Measurements from ENCODE around the gene ATXN3.
A peak's percentile ranks its signal among the peaks of the same experiment; 100 is the strongest.
"Not testable (repeated sequence)": the region's sequence is repeated elsewhere in the genome, so short reads cannot be mapped to it uniquely, and the experiment has no call there.

The ATXN3 gene

DNA sequence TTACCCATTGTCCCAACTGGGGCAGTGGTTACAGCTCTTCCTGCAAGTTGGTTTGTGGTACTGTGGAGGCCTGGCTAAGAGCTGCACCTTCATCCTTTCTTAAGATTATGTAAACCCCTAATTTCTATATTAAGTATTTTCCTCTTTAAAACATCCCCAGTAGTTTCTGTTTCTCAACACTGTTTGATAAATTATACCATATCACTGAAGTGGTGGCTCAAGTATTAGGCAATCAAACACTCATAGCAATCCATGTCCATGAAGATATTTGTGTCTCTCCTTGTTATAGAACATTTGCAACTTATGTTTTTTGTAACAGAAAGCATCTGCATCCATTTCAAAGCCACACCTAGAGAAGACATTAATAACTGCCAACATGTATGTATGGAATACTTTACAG, 31.8 kb downstream of the ATXN3 start:
- DNase-seq (ENCODE audit: low read depth in 2 of 2), result no peak

DNA sequence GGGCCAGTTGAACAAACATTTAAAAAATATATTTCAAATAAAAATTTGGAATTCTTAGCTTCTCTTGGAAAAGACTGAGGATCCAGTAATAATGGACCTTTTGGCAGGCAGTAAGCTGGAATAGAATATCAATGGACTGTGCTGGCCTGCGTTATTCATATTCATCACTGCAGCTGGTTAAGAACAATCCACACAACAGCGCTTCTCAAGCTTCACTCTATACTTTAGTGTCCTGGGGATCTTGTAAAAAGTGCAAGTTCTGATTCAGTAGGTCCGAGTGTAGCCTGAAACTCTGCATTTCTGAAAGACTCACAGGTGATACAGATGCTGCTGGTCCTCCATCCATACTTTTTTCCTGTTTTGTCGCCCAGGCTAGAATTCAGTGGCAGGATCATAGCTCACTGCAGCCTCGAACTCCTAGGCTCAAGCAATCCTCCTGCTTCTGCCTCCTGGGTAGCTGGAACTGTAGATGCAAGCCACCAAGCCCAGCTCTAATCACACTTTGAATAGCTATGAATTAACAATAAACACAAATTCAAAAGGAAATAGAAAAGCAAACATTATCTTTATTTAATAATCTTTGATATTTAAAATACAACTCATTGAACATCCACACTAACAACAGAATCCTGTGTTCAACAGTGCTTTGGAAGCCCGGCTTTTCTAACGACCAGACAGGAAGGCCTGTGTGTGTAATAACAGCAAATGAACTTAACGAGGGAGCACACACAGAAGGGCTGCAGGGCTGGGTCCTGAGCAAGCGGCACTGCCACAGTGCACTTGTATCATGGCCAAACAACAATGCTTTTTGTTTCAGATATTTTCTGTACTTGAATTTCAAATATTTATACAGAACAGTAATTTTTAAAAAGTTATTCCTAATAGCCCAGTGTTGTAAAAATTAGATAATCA, 48.1 kb downstream of the ATXN3 start:
- no peak for DNase-seq (ENCODE audit: low read depth in 2 of 2)

DNA sequence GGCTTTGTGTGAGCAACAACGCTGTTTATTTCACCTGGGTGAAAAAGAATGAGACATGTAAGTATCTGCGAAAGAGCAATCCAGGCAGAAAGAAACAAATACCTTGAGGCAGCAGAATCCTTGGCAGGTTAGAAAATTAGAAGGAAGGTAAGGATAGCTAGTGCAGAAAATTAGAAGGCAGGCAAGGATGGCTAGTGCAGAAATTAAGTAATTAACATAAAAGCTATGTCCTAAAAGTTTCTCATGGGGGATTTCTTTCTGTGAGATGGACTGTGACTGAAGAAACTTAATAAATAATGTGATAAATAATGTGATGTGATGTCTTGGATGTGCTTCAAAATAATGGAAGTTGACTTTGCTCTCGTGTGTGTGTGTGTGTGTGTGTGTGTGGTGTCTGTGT, 56.6 kb downstream of the ATXN3 start:
- DNase-seq (ENCODE audit: low read depth in 2 of 2), result no peak

DNA sequence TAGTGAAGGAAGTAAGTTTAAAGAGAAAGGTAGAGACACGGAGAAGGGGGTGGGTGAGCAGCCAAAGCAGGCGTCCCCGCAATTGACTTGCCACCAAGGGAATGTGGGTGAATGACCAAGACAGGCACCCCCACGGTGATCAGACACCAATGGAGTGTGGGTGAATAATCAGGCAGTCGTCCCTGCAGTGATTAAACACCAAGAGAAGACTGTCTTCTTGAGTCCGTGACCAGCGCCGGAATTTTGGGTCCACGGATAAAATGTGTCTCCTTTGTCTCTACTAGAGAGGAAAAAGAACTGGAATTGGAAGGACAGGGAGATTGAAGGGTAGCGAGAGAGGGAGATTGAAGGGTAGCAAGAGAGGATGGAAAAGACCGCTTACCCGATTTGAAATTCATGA, 57.2 kb downstream of the ATXN3 start:
- DNase-seq (ENCODE audit: low read depth in 2 of 2), result not testable (repeated sequence)

DNA sequence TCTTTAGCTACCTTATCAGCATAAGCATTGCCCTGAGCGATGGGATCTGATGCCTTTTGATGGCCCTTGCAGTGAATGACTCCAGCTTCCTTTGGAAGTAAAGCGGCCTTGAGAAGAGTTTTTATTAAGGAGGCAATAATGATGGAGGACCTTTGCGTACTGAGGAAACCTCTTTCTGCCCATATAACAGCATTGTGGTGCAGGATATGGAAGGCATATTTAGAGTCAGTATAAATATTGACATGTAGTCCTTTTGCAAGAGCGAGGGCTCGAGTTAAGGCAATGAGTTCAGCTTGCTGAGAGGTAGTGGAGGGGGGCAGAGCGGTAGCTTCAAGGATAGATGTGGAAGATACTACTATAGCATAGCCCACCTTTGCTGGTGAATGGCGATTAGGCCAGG, 60.5 kb downstream of the ATXN3 start:
- not testable (repeated sequence) for DNase-seq (ENCODE audit: low read depth in 2 of 2)

DNA sequence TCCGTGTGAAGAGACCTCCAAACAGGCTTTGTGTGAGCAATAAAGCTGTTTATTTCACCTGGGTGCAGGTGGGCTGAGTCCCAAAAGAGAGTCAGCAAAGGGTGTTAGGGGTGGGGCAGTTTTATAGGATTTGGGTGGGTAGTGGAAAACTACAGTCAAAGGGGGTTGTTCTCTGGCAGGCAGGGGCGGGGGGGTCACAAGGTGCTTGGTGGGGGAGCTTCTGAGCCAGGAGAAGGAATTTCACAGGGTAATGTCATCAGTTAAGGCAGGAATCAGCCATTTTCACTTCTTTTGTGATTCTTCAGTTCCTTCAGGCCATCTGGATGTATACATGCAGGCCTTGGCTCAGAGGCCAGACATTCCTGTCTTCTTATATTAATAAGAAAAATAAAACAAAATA, 64.6 kb downstream of the ATXN3 start:
- DNase-seq (ENCODE audit: low read depth in 2 of 2), result not testable (repeated sequence)

DNA sequence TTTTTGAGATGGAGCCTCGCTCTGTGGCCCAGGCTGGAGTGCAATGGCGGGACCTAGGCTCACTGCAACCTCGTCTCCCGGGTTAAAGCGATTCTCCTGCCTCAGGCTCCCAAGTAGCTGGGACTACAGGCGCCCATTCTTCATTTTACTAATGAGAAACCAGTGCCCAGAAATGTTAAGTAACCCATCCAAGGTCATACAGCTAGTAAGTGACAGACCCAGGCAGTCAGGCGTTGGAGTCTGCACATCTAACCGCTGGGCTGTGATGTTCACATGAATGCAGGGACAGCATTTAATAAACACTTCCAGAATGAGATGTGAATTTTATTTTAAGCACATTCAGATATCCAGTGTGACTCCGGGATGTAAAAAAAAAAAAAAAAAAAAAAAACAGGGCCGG, 65.2 kb downstream of the ATXN3 start:
- DNase-seq (ENCODE audit: low read depth in 2 of 2), result no peak

DNA sequence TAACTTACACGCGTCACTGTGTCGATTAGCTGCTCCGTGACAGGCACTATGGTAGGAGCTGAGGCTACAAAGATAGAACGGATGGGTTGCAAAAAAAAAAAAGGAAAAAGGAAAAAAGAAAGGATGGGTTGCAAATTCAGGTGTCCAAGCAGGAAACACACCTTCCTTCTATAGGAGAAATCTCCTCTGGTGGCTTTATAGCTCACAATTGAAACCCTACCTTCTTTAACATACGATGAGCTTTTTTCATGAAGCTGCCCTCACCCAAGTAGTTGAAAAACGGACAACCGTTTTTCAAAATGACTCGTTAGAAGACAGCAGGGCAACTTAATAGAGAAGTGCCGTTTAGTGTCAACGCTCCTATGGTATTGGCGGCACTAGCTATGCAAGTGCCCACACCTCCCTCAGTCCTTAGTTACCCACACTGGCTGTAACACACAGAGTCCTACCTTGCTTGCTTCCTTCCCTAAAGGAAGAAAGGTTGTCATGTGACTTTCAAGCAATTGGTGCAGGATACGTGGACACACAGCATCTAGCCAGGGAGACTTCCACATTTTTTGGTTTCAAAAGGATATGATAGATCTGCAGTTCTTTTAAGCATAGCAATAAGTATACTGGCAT, 65.8 kb downstream of the ATXN3 start:
- DNase-seq (ENCODE audit: low read depth in 2 of 2), result peak in 1 of 2 experiments; percentile 2

DNA sequence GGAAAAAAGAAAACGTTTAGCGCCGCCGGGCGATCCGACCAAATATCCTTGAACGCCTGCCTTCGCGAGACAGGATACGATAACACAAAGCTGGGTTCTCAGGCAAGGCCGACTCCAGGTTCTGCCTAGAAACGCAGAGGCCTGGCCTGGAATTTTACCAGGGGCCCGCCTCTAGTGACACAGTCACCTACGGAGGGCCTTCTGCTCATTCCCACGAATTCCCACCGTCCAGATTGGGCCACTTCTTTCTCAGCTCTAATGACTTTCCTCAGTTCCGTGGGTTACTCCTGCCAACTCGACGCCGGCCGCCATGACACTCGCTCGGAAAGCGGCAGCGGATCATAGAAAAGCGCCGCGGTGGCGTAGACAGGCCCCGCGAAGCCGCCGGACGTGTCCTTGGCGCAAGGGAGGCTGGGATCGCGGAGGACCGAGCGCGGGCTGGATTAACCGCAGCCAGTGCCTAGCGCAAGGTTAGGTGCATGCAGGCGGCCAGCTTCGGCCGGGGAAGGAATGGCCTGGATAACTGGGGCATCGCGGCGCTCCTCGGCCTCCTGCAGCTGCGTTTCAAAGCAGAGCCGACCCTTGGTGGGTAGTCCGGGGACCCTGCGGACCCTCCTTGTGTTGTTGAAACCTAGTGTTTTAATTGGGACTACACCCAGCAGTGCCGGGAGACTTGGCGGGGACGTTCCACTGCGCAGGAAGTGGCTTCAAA, 66.5 kb downstream of the ATXN3 start, which contains the start of gene TRIP11:
Gene TRIP11 (minus strand): TSS at position 341 of the 712 bp plus-strand sequence. CDS start 374 bp downstream, outside the sequence.
- peak; percentile 78 to 79 for DNase-seq (ENCODE audit: low read depth in 2 of 2)

DNA sequence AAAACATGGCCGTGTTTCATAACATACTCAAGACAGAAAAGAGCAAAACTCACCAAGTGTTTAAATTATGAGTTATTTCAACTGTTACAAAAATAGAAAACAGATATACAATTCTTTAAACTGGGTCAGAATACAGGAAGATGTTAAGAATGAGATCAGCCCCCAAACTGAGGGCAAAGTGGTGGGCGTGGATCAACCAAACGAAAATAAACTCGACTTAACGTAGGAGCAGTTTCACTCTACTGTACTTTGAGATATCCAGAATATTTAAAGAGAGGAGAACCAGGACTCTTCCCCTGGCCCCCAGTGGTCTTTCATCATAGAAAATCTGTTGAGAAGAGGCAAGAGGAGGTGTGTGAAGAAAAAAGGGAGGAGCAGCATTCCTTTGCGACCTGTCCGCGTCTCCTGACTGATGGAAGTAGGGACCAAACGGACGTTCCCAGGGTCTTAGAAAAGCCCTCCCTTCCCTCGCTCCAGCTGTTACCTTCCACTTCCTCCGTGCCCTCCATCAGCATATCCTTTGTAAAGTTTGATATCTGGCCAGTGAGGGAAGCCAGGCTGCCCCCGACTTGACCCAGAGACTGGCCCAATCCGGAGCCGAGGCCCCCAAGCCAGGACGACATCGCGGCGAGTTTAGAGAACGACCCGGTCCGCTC, 67.2 kb downstream of the ATXN3 start:
- DNase-seq (ENCODE audit: low read depth in 2 of 2), result peak; percentile 14 to 26

DNA sequence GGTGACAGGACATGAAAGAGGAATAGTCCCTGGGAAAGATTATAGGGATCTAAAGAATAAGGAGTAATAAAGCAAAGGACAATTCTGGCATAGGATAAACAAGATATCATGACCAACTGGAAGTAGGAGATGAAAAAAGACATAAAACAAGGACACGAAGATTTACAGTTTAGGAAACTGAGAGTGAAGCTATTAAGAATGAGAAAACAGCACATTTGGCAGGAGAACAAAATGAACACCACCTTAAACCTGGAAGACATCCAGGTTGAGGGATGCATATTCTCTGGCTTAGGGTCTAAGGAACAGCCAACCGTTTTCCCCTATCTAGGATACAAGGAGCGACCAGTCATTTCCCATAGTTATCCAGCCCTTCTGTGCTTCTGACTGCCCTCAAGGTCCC, 68.4 kb downstream of the ATXN3 start:
- no peak for DNase-seq (ENCODE audit: low read depth in 2 of 2)

DNA sequence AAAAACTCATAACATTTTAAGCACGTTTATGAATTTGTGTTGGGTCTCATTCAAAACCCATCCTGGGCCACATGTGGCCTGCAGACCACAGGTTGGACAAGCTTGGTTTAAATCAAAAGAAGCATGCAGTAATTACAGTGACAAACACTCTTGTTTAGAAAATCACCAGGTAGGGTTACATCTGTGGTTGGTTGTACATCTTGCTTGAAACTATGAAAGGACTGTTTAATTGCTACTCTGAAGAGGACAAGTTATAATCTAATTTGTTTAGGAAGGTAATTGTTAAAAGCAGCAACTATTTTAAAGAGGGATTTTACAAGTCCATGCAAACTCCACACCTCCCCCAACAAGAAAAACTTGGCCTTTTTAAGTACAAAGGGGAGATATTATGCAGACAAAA, 70.5 kb downstream of the ATXN3 start:
- DNase-seq (ENCODE audit: low read depth in 2 of 2), result no peak

DNA sequence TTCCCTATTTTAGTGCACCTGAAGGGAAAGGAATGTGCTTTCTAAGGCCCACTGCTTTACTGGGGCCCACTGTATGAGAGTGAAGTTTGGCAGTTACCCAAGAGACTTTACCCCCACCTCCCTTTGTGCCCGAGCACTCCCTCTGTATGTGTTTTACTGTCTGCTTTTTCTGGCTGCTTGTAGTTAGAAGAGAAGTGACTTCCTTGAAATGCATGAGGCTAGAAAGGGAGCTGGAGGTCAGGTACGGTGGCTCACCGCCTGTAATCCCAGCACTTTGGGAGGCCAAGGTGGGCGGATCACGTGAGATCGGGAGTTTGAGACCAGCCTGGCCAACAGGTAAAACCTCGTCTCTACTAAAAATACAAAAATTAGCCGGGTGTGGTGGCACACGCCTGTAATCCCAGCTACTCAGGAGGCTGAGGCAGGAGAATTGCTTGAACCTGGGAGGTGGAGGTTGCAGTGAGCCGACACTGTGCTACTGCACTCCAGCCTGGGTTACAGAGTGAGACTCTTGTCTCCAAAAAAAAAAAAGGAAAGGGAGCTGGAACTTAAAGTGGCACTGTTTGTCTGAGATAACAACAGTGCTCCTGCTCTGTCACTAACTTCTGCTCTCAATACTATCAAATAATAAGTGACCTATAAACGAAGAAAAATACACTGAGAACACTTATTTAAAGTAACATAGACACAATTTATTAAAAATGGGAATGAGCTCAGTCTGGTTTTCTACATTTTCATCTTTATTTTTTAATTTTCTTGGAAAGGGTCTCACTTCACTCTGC, 72.3 kb downstream of the ATXN3 start:
- DNase-seq (ENCODE audit: low read depth in 2 of 2), result no peak

DNA sequence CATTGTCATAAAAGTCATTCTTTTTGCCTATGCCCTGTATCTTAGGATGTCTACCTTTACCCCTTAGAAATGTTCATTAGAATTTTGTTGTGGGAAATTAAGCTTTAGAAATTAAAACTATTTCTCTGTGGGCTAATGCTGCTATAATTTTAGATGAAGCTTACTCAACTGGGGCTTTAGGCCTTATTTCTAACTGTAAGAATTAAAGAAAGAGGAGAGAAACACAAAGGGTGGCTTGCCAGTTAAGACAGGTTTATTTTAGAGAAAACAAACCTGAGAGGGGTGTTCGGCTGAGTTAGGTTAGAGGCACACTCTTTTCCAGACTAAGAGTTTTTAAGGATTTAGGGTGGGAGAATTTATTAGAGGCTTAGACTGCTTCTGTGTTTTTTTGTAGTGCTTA, 72.9 kb downstream of the ATXN3 start:
- DNase-seq (ENCODE audit: low read depth in 2 of 2), result no peak

DNA sequence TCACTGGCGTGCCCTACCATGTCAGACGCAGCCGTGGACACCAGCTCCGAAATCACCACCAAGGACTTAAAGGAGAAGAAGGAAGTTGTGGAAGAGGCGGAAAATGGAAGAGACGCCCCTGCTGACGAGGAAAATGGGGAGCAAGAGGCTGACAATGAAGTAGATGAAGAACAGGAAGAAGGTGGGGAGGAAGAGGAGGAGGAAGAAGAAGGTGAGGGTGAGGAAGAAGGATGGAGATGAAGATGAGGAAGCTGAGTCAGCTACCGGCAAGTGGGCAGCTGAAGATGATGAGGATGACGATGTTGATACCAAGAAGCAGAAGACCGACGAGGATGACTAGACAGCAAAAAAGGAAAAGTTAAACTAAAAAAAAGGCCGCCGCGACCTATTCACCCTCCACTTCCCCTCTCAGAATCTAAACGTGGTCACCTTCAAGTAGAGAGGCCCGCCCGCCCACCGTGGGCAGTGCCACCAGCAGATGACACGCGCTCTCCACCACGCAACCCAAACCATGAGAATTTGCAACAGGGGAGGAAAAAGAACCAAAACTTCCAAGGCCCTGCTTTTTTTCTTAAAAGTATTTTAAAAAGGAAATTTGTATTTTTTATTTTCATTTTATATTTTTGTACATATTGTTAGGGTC, 79.7 kb downstream of the ATXN3 start:
- no peak for DNase-seq (ENCODE audit: low read depth in 2 of 2)

DNA sequence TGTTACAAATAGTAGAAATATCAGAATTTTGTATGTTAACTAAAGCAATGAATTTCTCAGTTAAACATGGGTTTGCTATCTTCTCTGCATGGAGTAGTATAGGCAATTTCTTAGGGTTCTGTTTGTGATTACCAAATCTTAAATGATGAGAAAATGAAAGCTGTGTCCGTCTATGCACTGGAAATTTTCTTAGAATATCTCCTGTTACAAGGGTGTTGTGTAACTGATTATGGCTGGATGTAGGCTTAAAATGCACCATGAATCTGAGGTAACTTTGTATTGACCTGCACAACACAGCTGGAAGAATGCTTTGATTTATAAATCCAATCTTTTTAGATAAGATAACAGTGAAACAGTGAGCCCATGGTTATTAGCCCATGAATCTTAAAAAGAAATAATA, 84.3 kb downstream of the ATXN3 start:
- no peak for DNase-seq (ENCODE audit: low read depth in 2 of 2)

DNA sequence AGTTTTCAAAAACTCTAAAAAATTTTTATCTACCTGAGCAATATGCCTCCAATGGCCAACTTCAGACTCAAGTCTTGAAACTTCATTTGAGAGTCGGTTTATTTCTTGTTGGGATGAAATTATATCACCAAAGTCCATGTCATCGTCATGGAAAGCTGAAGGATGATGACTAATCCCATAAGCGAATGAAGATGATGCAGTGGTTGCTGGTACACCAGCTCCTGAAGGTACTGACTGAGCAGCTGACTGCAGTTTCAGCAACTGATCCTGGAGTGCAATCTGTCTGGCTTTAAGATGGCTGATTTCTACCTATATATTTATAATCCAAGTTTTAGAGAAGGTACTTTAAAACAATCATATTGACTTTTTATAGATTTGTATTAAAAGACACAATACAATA, 84.9 kb downstream of the ATXN3 start:
- no peak for DNase-seq (ENCODE audit: low read depth in 2 of 2)

DNA sequence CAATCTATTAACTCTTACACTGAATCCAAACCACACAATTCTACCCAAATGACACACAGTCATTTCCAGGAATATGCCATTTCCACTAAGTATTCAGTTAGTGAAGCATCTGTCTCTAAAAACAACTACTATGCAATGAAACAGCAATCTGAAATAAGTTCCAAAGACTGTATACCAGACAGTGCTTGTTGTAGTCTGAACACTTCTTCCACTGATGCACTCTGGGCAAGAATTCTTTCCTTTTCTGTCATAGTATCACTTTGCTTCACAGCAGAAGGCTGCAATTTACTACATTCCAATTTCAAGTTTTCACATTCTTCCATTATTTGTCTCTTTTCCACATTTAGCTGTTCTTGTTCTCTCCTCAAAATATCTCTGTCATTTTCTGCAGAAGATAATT, 92.3 kb downstream of the ATXN3 start:
- DNase-seq (ENCODE audit: low read depth in 2 of 2), result no peak

DNA sequence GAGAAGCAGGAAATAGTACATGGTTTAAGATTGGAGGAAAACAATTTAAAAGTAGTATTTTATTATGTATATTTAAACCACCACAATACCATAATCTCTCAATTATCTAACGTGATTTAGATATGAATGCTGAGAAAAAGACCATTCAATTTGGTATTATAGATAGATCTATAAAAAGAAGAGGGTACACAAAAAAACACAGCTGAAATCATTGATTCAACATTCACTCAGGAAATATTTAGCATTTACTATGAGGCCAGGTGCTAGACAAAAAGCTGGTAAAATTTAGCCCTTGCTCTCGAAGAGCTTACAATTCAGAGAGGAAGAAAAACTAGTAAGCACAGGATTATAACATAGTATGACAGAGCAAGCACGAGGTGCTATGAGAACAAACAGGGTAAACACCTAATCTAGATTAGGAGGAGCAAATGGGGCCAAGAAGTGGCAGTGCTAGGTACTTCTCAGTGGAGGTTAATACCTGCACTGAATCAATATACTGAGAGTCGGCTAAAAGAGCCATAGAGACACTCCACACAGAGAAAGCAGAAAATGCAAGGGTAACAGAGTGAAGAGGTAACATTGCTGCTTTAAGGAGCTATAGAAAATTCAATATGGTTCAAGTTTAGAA, 94.1 kb downstream of the ATXN3 start:
- no peak for DNase-seq (ENCODE audit: low read depth in 2 of 2)

DNA sequence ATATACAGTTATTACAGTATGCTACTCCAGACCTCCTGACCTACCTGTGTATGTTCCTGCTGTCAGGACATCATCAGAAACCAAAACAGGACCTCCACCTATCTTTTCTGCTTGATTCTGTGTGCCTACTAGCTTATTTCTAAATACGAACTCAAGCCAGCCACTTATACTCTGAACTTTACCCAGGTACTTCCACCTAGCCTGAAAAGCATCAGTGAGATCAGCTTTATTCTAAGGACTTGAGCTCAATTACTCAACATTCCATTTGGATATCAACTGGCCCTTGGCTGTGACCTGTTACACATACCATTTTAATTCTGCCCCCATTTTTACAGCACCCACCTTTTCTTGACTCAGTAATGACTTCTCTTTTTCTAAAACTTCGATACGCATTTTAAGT, 95.7 kb downstream of the ATXN3 start:
- DNase-seq (ENCODE audit: low read depth in 2 of 2), result no peak
